ENCODE data around the gene PPFIA4.

DNA sequence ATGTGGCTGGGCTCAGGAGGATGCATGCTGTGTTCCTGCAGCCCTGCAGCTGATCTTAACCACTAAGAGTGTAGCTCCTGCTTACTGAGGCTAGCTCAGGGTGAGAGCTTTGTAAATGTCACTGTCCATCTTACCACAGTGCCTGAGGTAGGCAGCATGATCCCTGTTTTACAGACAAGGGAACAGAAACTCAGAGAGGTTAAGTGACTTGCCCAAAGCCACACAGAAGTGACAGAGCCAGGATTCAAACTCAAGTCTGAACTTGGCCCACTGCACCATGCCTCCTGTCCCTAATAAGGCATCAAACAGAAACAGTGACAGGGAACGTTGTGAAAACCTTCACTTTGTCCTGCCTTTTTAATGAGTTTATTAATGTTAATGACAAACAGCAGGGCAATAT, 27.9 kb downstream of the PPFIA4 start:
- TF ChIP-seq ZNF274 (IDR thresholded peaks at IDR 0.05; ENCODE audit: low read depth, low read length) (no peak), SUZ12 (IDR thresholded peaks at IDR 0.05; ENCODE audit: extremely low read depth, insufficient read depth, insufficient read length) (no peak), YY1 (IDR thresholded peaks at IDR 0.05; ENCODE audit: insufficient read depth, insufficient read length) (no peak)
